H9 (cell line): ENCODE results near the gene DAPK2. TPM values are rescaled to one million over a fixed set of nuclear protein-coding genes. Genes with fewer than 3 reads are reported as not detected.

Experiments used
- DNase-seq: peaks from one replicate; pipeline ENCODE4 v3.0.0-alpha.2; 2017
- H2AFZ ChIP-seq: one replicate; pipeline ENCODE4 v1.6.1; 2013; ENCODE audit warnings: mild to moderate bottlenecking, low read length, control low read depth, moderate library complexity
- H2AK5ac ChIP-seq: 2 replicates; pipeline ENCODE4 v1.6.1; 2013; ENCODE audit warnings: low read length, control low read depth, mixed read lengths; ENCODE audit not compliant: insufficient read length
- H2BK120ac ChIP-seq: one replicate; pipeline ENCODE4 v1.6.1; 2013; ENCODE audit warnings: low read depth, mild to moderate bottlenecking, low read length, control low read depth, inconsistent platforms; ENCODE audit not compliant: poor library complexity, severe bottlenecking
- H2BK12ac ChIP-seq: 2 replicates; pipeline ENCODE4 v1.6.1; 2013; ENCODE audit warnings: low read length, control low read depth, mixed read lengths, low read depth; ENCODE audit not compliant: insufficient read length
- H2BK15ac ChIP-seq: 2 replicates; pipeline ENCODE4 v1.6.1; 2013; ENCODE audit warnings: low read depth, low read length, control low read depth
- H2BK20ac ChIP-seq: one replicate; pipeline ENCODE4 v1.6.1; 2013; ENCODE audit warnings: low read depth, mild to moderate bottlenecking, low read length, control low read depth, inconsistent platforms; ENCODE audit not compliant: poor library complexity, severe bottlenecking
- H2BK5ac ChIP-seq: 2 replicates; pipeline ENCODE4 v1.6.1; 2013; ENCODE audit warnings: low read length, control low read depth, mixed read lengths; ENCODE audit not compliant: insufficient read length
- H3K14ac ChIP-seq: 2 replicates; pipeline ENCODE4 v1.6.1; 2013; ENCODE audit warnings: low read length, control low read depth; ENCODE audit not compliant: insufficient read depth
- H3K18ac ChIP-seq: 2 replicates; pipeline ENCODE4 v1.6.1; 2013; ENCODE audit warnings: low read depth, mild to moderate bottlenecking, mixed read lengths, low read length, control low read depth; ENCODE audit not compliant: insufficient read length
- H3K23ac ChIP-seq: 2 replicates; pipeline ENCODE4 v1.6.1; 2013; ENCODE audit warnings: low read length, control low read depth, mixed read lengths, low read depth; ENCODE audit not compliant: insufficient read length
- H3K23me2 ChIP-seq: 2 replicates; pipeline ENCODE4 v1.6.1; 2013; ENCODE audit warnings: low read depth, mild to moderate bottlenecking, mixed read lengths, low read length, control low read depth; ENCODE audit not compliant: insufficient read length, poor library complexity, severe bottlenecking
- H3K27ac ChIP-seq: 2 replicates; pipeline ENCODE4 v1.5.1; 2013; ENCODE audit warnings: low read length, control low read depth, mixed read lengths, low read depth; ENCODE audit not compliant: insufficient read length
- H3K27me3 ChIP-seq: 2 replicates; pipeline ENCODE4 v1.6.1; 2013; ENCODE audit warnings: low read length, control low read depth, inconsistent platforms; ENCODE audit not compliant: insufficient read depth
- H3K4ac ChIP-seq: 2 replicates; pipeline ENCODE4 v1.6.1; 2013; ENCODE audit warnings: low read depth, mild to moderate bottlenecking, control low read depth, inconsistent platforms, low read length, moderate library complexity
- H3K4me1 ChIP-seq: 2 replicates; pipeline ENCODE4 v1.6.1; 2013; ENCODE audit warnings: low read length, control low read depth, inconsistent platforms; ENCODE audit not compliant: insufficient read depth
- H3K4me2 ChIP-seq: 2 replicates; pipeline ENCODE4 v1.6.1; 2013; ENCODE audit warnings: low read length, control low read depth, mixed read lengths; ENCODE audit not compliant: insufficient read length, insufficient read depth
- H3K56ac ChIP-seq: 2 replicates; pipeline ENCODE4 v1.6.1; 2013; ENCODE audit warnings: low read depth, mild to moderate bottlenecking, mixed read lengths, low read length, control low read depth; ENCODE audit not compliant: insufficient read length
- H3K79me1 ChIP-seq: 2 replicates; pipeline ENCODE4 v1.6.1; 2013; ENCODE audit warnings: low read depth, mild to moderate bottlenecking, moderate library complexity, low read length, control low read depth, inconsistent platforms; ENCODE audit not compliant: insufficient read depth, poor library complexity, severe bottlenecking
- H3K79me2 ChIP-seq: 2 replicates; pipeline ENCODE4 v1.6.1; 2013; ENCODE audit warnings: low read length, control low read depth, inconsistent platforms; ENCODE audit not compliant: insufficient read depth
- H3K9ac ChIP-seq: 2 replicates; pipeline ENCODE4 v1.6.1; 2013; ENCODE audit warnings: low read length, control low read depth, mixed read lengths; ENCODE audit not compliant: insufficient read length; ENCODE audit errors: extremely low read depth
- H3K9me3 ChIP-seq: one replicate; pipeline ENCODE4 v1.6.1; 2013; ENCODE audit warnings: low read depth, low read length, inconsistent platforms; ENCODE audit not compliant: control insufficient read depth
- H3T11ph ChIP-seq: one replicate; pipeline ENCODE4 v1.6.1; 2013; ENCODE audit warnings: mild to moderate bottlenecking, low read length, control low read depth, inconsistent platforms
- H4K20me1 ChIP-seq: one replicate; pipeline ENCODE4 v1.6.1; 2013; ENCODE audit not compliant: control insufficient read depth, insufficient read length, insufficient read depth
- H4K5ac ChIP-seq: 2 replicates; pipeline ENCODE4 v1.6.1; 2013; ENCODE audit warnings: low read depth, mild to moderate bottlenecking, mixed read lengths, low read length, control low read depth; ENCODE audit not compliant: insufficient read length
- H4K8ac ChIP-seq: replicated peaks from 2 replicates; pipeline ENCODE4 v1.6.1; 2013; ENCODE audit warnings: low read length, control low read depth, mixed read lengths, low read depth; ENCODE audit not compliant: insufficient read length
- H4K91ac ChIP-seq: 2 replicates; pipeline ENCODE4 v1.6.1; 2013; ENCODE audit warnings: low read depth, mild to moderate bottlenecking, moderate library complexity, mixed read lengths, low read length, control low read depth; ENCODE audit not compliant: insufficient read length
- H3K27ac Mint-ChIP-seq, 3 experiments: 2 replicates in 2 of 3; 3 replicates in 1 of 3; pipeline ENCODE4 v1.8.0; 2020 to 2021; ENCODE audit warnings: mixed read lengths in 3 of 3, mild to moderate bottlenecking in 1 of 3, moderate library complexity in 1 of 3
- H3K27me3 Mint-ChIP-seq: 2 replicates; pipeline ENCODE4 v1.8.0; 2021; ENCODE audit warnings: low read depth, mild to moderate bottlenecking, moderate library complexity, mixed read lengths
- H3K36me3 Mint-ChIP-seq, 3 experiments: 2 replicates in 2 of 3; 3 replicates in 1 of 3; pipeline ENCODE4 v1.8.0; 2020 to 2021; ENCODE audit warnings: low read depth in 3 of 3, mixed read lengths in 3 of 3; ENCODE audit not compliant: insufficient read depth in 1 of 3
- H3K4me1 Mint-ChIP-seq, 2 experiments: 2 replicates each; pipeline ENCODE4 v1.8.0; 2020; ENCODE audit warnings: mixed read lengths in 2 of 2
- H3K4me3 Mint-ChIP-seq, 2 experiments: 2 replicates in 1 of 2; 3 replicates in 1 of 2; pipeline ENCODE4 v1.8.0; 2020 to 2021; ENCODE audit warnings: mild to moderate bottlenecking in 2 of 2, mixed read lengths in 2 of 2, moderate library complexity in 1 of 2
- H3K9me3 Mint-ChIP-seq, 2 experiments: 2 replicates in 1 of 2; 3 replicates in 1 of 2; pipeline ENCODE4 v1.8.0; 2020; ENCODE audit warnings: mild to moderate bottlenecking in 2 of 2, mixed read lengths in 2 of 2, moderate library complexity in 1 of 2
- CTCF ChIP-seq: fragments of 200-600 bp; sonication (generic); conservative IDR thresholded peaks from 3 replicates; pipeline ENCODE4 v1.8.0; 2021; ENCODE audit warnings: antibody characterized with exemption, mild to moderate bottlenecking
- total RNA-seq: library from RNA; stranded (reverse); gene quantifications from 2 replicates; pipeline ENCODE4 v1.2.1, GENCODE V29; 2021

DAPK2 gene
- total RNA-seq, 1 experiment from 2014 or later, result 3.5 TPM

GRCh38 chr15:63974021-63974420 is 72.3 kb downstream of the DAPK2 start:
- no peak overlapping the region for H2BK5ac ChIP-seq
- H2AFZ ChIP-seq, result no peak overlapping the region
- no peak overlapping the region for H4K5ac ChIP-seq
- TF ChIP-seq CTCF, result no peak
- H3K4me2 ChIP-seq, result no peak overlapping the region
- H4K8ac ChIP-seq, result no peak overlapping the region
- no peak overlapping the region for H3K27ac ChIP-seq
- no peak overlapping the region for H2BK120ac ChIP-seq
- H3T11ph ChIP-seq, result no peak overlapping the region
- H3K27me3 ChIP-seq, result no peaks in the 10 kb centered on the region
- no peak for DNase-seq
- no peak overlapping the region for H4K91ac ChIP-seq
- Mint-ChIP-seq H3K36me3 (no peaks in the 10 kb centered on the region; a peak in 2 of 7 replicates), H3K27ac (peak overlapping the region in 2 of 3 experiments; percentile 76 to 86; a peak in 5 of 7 replicates), H3K4me1 (peaks cover 67 to 74% of the 10 kb centered on the region in 2 experiments), H3K9me3 (peaks cover 0 to 2% of the 10 kb centered on the region in 2 experiments; a peak in 4 of 5 replicates), H3K27me3 (peaks cover 9% of the 10 kb centered on the region), H3K4me3 (no peak overlapping the region)
- H2BK20ac ChIP-seq, result no peak overlapping the region
- H4K20me1 ChIP-seq, result no peaks in the 10 kb centered on the region
- peaks cover 12% of the 10 kb centered on the region; the same call in 1 of the 2 replicates for H3K4me1 ChIP-seq
- no peak overlapping the region for H3K23ac ChIP-seq
- H3K9me3 ChIP-seq, result no peaks in the 10 kb centered on the region
- H3K18ac ChIP-seq, result no peak overlapping the region
- no peak overlapping the region for H3K4ac ChIP-seq
- H2BK15ac ChIP-seq, result no peak overlapping the region
- no peak overlapping the region for H3K56ac ChIP-seq
- H2BK12ac ChIP-seq, result no peak overlapping the region
- no peaks in the 10 kb centered on the region for H3K79me1 ChIP-seq
- no peaks in the 10 kb centered on the region for H3K79me2 ChIP-seq
- no peaks in the 10 kb centered on the region for H3K23me2 ChIP-seq
- no peak overlapping the region for H3K9ac ChIP-seq
- no peak overlapping the region for H2AK5ac ChIP-seq
- no peak overlapping the region for H3K14ac ChIP-seq
